NCI-H1694 (cell line): ENCODE data around the gene RPGRIP1L.

Source experiments
- DNase-seq: peaks from one replicate; lab custom pipeline; 2025; lab: John Stamatoyannopoulos, UW

RPGRIP1L gene

GRCh38 chr16:53703590-53704444, at the start of gene RPGRIP1L, which contains the start of gene FTO:
Gene RPGRIP1L, minus strand, starts transcription at chr16:53703859. Its CDS starts 3,136 bp downstream, at chr16:53700723.
Gene FTO, plus strand, starts transcription at chr16:53704156.
- peak; percentile 96 for DNase-seq

- no peak for DNase-seq
Measured at GRCh38 chr16:53753431-53753830, 49.8 kb upstream of the RPGRIP1L start.

- DNase-seq: no peak
Measured at GRCh38 chr16:53752560-53752959, 48.9 kb upstream of the RPGRIP1L start.

GRCh38 chr16:53745753-53746266, 42.2 kb upstream of the RPGRIP1L start:
- no peak for DNase-seq

- no peak for DNase-seq
Measured at GRCh38 chr16:53745086-53745485, 41.4 kb upstream of the RPGRIP1L start.

- no peak for DNase-seq
Measured at GRCh38 chr16:53744449-53744848, 40.8 kb upstream of the RPGRIP1L start.

GRCh38 chr16:53743149-53743566, 39.5 kb upstream of the RPGRIP1L start:
- no peak for DNase-seq

- DNase-seq: no peak
Measured at GRCh38 chr16:53741546-53741945, 37.9 kb upstream of the RPGRIP1L start.

- no peak for DNase-seq
Measured at GRCh38 chr16:53740933-53741531, 37.4 kb upstream of the RPGRIP1L start.

GRCh38 chr16:53740476-53740875, 36.8 kb upstream of the RPGRIP1L start:
- DNase-seq: no peak

- no peak for DNase-seq
Measured at GRCh38 chr16:53737552-53737951, 33.9 kb upstream of the RPGRIP1L start.

- no peak for DNase-seq
Measured at GRCh38 chr16:53736297-53736696, 32.6 kb upstream of the RPGRIP1L start.

GRCh38 chr16:53734908-53735307, 31.2 kb upstream of the RPGRIP1L start:
- no peak for DNase-seq

GRCh38 chr16:53732296-53732929, 28.8 kb upstream of the RPGRIP1L start:
- no peak for DNase-seq

GRCh38 chr16:53730693-53731092, 27.0 kb upstream of the RPGRIP1L start:
- DNase-seq: no peak

GRCh38 chr16:53726625-53727024, 23.0 kb upstream of the RPGRIP1L start:
- DNase-seq: no peak

GRCh38 chr16:53721017-53721416, 17.4 kb upstream of the RPGRIP1L start:
- no peak for DNase-seq

GRCh38 chr16:53717577-53717976, 13.9 kb upstream of the RPGRIP1L start:
- DNase-seq: no peak

GRCh38 chr16:53715023-53715384, 11.3 kb upstream of the RPGRIP1L start:
- no peak for DNase-seq

GRCh38 chr16:53714205-53715022, 10.8 kb upstream of the RPGRIP1L start:
- DNase-seq: peak; percentile 21

- no peak for DNase-seq
Measured at GRCh38 chr16:53713403-53714204, 9.9 kb upstream of the RPGRIP1L start.
